SK-N-SH (cell line): Measurements from ENCODE around the gene KRTAP5-3.
"Not testable (repeated sequence)": the region's sequence is repeated elsewhere in the genome, so short reads cannot be mapped to it uniquely, and the experiment has no call there.

Experiments used
- ELF1 ChIP-seq: IDR thresholded peaks from 2 replicates; pipeline ENCODE4 v1.4.0; 2012
- EP300 ChIP-seq, 2 experiments: IDR thresholded peaks; 2 replicates each; pipeline versions ENCODE4 v1.4.0 to v1.6.1; 2012; ENCODE audit warnings: borderline replicate concordance in 1 of 2, low read depth in 1 of 2, low read length in 1 of 2
- JUND ChIP-seq: IDR thresholded peaks from 2 replicates; pipeline ENCODE4 v1.4.0; 2012
- YY1 ChIP-seq: IDR thresholded peaks from 2 replicates; pipeline ENCODE4 v1.4.0; 2012; ENCODE audit warnings: low read depth, mild to moderate bottlenecking
- TF ChIP-seq, protein P1 (sequence below): fragments of 200-600 bp; sonication (generic); IDR thresholded peaks from 2 replicates; pipeline ENCODE4 v1.6.1; 2017; ENCODE audit warnings: antibody characterized with exemption, mild to moderate bottlenecking, moderate library complexity

DNA sequence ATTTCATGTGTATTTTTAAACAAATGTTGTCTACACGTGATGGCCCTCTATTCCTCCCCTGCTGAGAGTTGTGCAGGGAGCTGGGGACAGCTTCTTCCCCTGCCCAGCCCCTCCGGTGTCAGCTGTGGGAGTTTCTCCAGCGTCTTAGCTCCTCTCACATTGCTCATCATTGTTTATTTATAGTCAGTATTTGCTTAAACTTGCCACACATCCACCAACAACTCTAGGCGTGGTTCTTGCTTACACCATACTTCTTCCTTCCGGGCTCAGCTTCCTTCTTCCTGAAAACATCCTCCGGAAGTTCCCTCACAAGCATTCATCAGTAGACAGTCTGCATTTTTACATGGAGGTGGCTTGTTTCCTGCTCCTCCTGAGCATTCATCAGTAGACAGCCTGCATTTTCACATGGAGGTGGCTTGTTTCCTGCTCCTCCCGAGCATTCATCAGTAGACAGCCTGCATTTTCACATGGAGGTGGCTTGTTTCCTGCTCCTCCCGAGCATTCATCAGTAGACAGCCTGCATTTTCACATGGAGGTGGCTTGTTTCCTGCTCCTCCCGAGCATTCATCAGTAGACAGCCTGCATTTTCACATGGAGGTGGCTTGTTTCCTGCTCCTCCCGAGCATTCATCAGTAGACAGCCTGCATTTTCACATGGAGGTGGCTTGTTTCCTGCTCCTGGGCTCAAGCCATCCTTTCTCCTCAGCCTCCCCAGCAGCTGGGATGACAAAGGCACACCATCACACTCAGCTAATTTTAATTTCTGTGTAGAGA is 18.9 kb downstream of the KRTAP5-3 start:
- TF ChIP-seq, protein P1, sequence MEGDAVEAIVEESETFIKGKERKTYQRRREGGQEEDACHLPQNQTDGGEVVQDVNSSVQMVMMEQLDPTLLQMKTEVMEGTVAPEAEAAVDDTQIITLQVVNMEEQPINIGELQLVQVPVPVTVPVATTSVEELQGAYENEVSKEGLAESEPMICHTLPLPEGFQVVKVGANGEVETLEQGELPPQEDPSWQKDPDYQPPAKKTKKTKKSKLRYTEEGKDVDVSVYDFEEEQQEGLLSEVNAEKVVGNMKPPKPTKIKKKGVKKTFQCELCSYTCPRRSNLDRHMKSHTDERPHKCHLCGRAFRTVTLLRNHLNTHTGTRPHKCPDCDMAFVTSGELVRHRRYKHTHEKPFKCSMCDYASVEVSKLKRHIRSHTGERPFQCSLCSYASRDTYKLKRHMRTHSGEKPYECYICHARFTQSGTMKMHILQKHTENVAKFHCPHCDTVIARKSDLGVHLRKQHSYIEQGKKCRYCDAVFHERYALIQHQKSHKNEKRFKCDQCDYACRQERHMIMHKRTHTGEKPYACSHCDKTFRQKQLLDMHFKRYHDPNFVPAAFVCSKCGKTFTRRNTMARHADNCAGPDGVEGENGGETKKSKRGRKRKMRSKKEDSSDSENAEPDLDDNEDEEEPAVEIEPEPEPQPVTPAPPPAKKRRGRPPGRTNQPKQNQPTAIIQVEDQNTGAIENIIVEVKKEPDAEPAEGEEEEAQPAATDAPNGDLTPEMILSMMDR: not testable (repeated sequence)
- not testable (repeated sequence) for TF ChIP-seq EP300 (IDR thresholded peaks at IDR 0.05; ENCODE audit: borderline replicate concordance in 1 of 2, low read depth in 1 of 2, low read length in 1 of 2); YY1; ELF1; JUND
